Epidermal melanocyte (primary cell): ENCODE results near the gene SLC40A1.
A peak's percentile ranks its signal among the peaks of the same experiment; 100 is the strongest.

Experiments used
- DNase-seq: peaks from one replicate; pipeline ENCODE4 v3.0.0; 2011; ENCODE audit warnings: low spot score; ENCODE audit not compliant: insufficient read length

Gene SLC40A1

GRCh38 chr2:189516546-189516945 is 64.0 kb downstream of the SLC40A1 start:
- DNase-seq = no peak

- DNase-seq = no peak
Measured at GRCh38 chr2:189515264-189515663, 65.3 kb downstream of the SLC40A1 start.

- DNase-seq = no peak
Measured at GRCh38 chr2:189514104-189514503, 66.5 kb downstream of the SLC40A1 start.

GRCh38 chr2:189512879-189513278 is 67.7 kb downstream of the SLC40A1 start:
- no peak for DNase-seq

- DNase-seq = no peak
Measured at GRCh38 chr2:189511960-189512319, 68.6 kb downstream of the SLC40A1 start.

- peak; percentile 60 for DNase-seq
Measured at GRCh38 chr2:189511210-189511959, 69.2 kb downstream of the SLC40A1 start.
